ENCODE data around the gene MRFAP1. TPM values are rescaled to one million over a fixed set of nuclear protein-coding genes. Genes with fewer than 3 reads are reported as not detected.

The MRFAP1 gene
- total RNA-seq, 1 experiment from 2014 or later = 387 TPM

- no peak overlapping the region for H3K27ac Mint-ChIP-seq (ENCODE audit: low read depth, unreplicated experiment)
- CTCF ChIA-PET = interaction anchor here (0.6 kb wide), 1 partner anchor 8 kb away, joined by 4 read pairs; no protein-coding TSS in a partner anchor
Measured at GRCh38 chr4:6613676-6614651, 26.5 kb upstream of the MRFAP1 start.

GRCh38 chr4:6614701-6615230 lies 25.7 kb upstream of the MRFAP1 start:
- Mint-ChIP-seq H3K27me3 (ENCODE audit: insufficient read depth, unreplicated experiment) (no peaks in the 10 kb centered on the region), H3K4me1 (ENCODE audit: insufficient read depth, unreplicated experiment) (no peaks in the 10 kb centered on the region), H3K4me3 (ENCODE audit: unreplicated experiment) (no peak overlapping the region), H3K36me3 (ENCODE audit: insufficient read depth, unreplicated experiment) (peaks cover 17% of the 10 kb centered on the region), H3K9me3 (ENCODE audit: unreplicated experiment) (no peaks in the 10 kb centered on the region), H3K27ac (ENCODE audit: low read depth, unreplicated experiment) (no peak overlapping the region)
- ChIA-PET CTCF (no interaction called here), POLR2A (interaction anchor here (0.6 kb wide), 1 partner anchor 48 kb away, joined by 3 read pairs; no protein-coding TSS in a partner anchor)
- no peak for DNase-seq (ENCODE audit: unreplicated experiment)
- TF ChIP-seq CTCF (IDR thresholded peaks at IDR 0.05; ENCODE audit: unreplicated experiment) = no peak
- intact Hi-C loops (cut with micrococcal nuclease) = no loop called here
- BruUV-seq (replicated peaks) = no TSS peak

More at GRCh38 chr4:6613676-6614651, 26.5 kb upstream of the MRFAP1 start:
- no peak overlapping the region for H3K4me3 Mint-ChIP-seq (ENCODE audit: unreplicated experiment)
- no TSS peak for BruUV-seq (replicated peaks)
- POLR2A ChIA-PET = interaction anchor here (1.0 kb wide), 1 partner anchor 27 kb away, joined by 4 read pairs; the partner anchor contains the start of gene MRFAP1
- no peak for TF ChIP-seq CTCF (IDR thresholded peaks at IDR 0.05; ENCODE audit: unreplicated experiment)
- H3K4me1 Mint-ChIP-seq (ENCODE audit: insufficient read depth, unreplicated experiment) = no peaks in the 10 kb centered on the region
- H3K36me3 Mint-ChIP-seq (ENCODE audit: insufficient read depth, unreplicated experiment) = peaks cover 17% of the 10 kb centered on the region
- intact Hi-C loops (cut with micrococcal nuclease) = no loop called here
- H3K27me3 Mint-ChIP-seq (ENCODE audit: insufficient read depth, unreplicated experiment) = no peaks in the 10 kb centered on the region
- DNase-seq (ENCODE audit: unreplicated experiment) = no peak
- no peaks in the 10 kb centered on the region for H3K9me3 Mint-ChIP-seq (ENCODE audit: unreplicated experiment)

GRCh38 chr4:6616087-6616995 lies 24.1 kb upstream of the MRFAP1 start:
- no TSS peak for BruUV-seq (replicated peaks)
- intact Hi-C loops (cut with micrococcal nuclease) = no loop called here
- TF ChIP-seq CTCF (IDR thresholded peaks at IDR 0.05; ENCODE audit: unreplicated experiment) = no peak
- Mint-ChIP-seq H3K4me1 (ENCODE audit: insufficient read depth, unreplicated experiment) (no peaks in the 10 kb centered on the region), H3K36me3 (ENCODE audit: insufficient read depth, unreplicated experiment) (peaks cover 19% of the 10 kb centered on the region), H3K9me3 (ENCODE audit: unreplicated experiment) (no peaks in the 10 kb centered on the region), H3K4me3 (ENCODE audit: unreplicated experiment) (no peak overlapping the region), H3K27ac (ENCODE audit: low read depth, unreplicated experiment) (no peak overlapping the region), H3K27me3 (ENCODE audit: insufficient read depth, unreplicated experiment) (no peaks in the 10 kb centered on the region)
- ChIA-PET POLR2A (interaction anchor here (0.6 kb wide), 1 partner anchor 24 kb away, joined by 3 read pairs; no protein-coding TSS in a partner anchor), CTCF (interaction anchor here (0.6 to 1.5 kb wide), 4 partner anchors 15 to 95 kb away, joined by 3 to 5 read pairs (median 3); no protein-coding TSS in a partner anchor)
- DNase-seq (ENCODE audit: unreplicated experiment) = no peak
